HG02981 (cell line): ENCODE data around the gene SNAP47.

Source experiments
- ATAC-seq: cut with Tn5 transposase; IDR thresholded peaks from one replicate; pipeline ENCODE4 v1.9.1; 2021; ENCODE audit warnings: mild to moderate bottlenecking, moderate library complexity; ENCODE audit not compliant: unreplicated experiment

SNAP47 gene

DNA sequence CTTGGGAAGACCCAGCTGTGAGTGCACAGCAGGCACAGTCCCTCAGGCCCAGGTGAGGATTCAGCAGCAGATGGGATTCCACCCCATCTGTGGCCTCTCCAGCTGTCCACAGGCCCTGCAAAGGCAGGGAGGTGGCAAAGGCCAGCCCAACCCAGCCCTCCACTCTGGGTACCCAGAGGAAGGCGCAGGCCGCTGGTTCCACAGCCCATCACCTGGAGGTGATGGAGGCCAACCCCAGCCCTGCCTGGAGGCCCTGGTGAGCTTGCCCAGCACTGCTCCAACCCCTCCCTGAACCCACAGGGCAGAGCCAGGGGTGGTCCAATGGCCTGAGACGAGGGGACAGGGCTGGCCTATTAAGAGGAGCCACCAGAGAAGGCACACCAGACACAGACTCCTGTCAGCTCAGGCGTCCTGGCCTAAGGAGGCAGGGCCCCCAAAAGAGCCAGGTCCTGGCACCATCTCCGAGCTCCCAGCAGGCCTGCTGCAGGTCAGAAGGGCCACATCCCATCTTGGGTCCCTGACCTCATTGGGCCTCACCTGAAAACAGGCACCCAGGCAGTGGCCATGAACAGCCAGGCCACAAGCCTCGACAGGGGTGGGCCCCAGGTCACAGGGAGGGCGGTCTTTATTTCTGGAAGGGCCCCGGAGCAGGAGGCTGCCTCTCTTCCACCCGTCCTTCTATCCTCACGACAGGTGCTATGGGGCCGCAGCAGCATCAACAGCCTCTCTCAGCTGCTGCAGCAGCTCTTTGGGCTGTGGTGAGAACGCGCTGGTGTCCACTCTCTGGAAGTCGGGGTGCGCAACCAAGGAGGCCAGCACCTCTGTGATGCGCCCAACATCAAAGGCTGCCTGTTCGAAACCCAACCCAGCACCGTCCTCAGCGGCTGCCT lies 3.3 kb upstream of the SNAP47 start:
- no peak for ATAC-seq

DNA sequence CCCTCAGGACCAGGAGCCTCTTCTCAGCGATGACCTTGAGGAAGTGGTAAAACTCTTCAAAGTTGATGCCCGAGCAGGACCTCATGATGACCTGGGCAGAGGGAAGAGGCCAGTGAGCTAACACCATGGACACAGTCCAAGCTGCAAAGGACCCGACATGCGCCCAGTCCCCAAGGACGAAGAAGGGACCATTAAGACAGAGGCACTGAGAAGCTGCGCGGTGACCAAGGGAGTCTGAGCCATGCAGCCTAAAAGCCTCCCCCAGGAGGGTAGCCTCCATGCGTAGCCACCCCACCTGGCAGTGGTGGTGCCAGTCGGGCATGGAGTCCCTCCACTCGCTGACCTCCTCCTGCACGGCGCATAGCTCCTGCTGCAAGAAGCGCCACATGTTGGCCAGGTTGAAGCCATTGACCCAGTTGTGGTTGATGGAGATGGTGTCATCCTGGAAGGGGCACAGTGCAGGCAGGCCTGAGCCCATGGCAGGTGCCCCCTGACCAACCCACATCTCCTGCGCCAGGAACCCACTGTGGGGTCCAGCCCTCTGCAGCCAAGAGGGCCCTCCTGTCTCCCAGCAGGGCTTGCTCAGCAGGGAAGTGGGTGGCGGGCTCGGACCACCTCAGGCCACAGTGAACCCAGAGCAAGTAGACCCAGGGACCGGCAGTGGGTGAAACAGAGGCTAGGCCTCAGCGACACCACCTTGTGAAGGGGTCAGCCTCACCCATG lies 2.5 kb upstream of the SNAP47 start:
- ATAC-seq = no peak

GRCh38 chr1:227733309-227733705 lies 1.9 kb upstream of the SNAP47 start:
- no peak for ATAC-seq

GRCh38 chr1:227733751-227734545 lies 1.3 kb upstream of the SNAP47 start:
- ATAC-seq = no peak

DNA sequence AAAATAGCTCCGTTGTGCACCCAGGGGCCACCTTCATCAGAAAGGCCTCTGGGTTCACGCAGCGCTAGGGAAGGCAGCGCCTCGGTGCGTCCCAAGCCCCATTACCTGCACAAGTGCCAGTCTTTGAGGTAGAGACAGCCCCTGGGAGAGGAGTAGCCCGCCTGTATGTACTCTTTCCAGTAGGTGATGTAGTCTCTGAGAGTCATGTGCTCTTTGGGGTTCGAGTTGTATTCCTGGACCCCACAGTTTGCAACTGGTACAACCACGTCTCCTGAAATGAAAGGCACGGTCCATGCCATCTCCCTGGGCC lies 734 bp upstream of the SNAP47 start:
- no peak for ATAC-seq

GRCh38 chr1:227735539-227736285 lies 477 bp downstream of the SNAP47 start:
- no peak for ATAC-seq

- ATAC-seq = no peak
Observed at GRCh38 chr1:227736814-227737432, 1.7 kb downstream of the SNAP47 start.

GRCh38 chr1:227738820-227739219 lies 3.6 kb downstream of the SNAP47 start:
- no peak for ATAC-seq

GRCh38 chr1:227739636-227740035 lies 4.4 kb downstream of the SNAP47 start:
- no peak for ATAC-seq

DNA sequence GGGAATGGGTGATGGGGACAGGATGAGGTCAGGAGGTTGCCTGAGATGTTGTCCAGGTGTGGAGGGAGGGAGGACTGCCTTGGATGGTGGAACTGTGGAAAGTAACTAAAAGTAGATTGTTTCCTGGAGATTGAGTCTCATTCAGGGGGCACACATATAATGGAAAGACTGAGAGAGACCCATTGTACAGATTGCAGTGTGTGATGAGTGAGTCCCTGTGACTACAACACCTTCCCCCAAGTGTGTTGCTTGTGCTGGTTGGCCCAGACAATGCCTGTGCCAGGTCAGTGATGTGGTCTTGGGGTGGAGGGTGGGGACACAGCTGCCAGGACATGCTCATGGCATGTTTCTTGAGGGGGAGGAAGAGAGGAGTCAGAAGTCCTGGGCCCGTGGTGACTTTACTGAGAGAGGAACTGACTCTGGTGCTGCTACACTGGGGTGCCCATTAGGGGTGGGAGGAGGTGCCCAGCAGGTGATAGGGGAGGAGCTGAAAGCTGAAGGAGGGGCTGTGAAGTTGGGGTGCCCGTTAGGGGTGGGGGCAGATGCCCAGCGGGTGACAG lies 5.2 kb downstream of the SNAP47 start:
- no peak for ATAC-seq

GRCh38 chr1:227741166-227741870 lies 6.1 kb downstream of the SNAP47 start:
- no peak for ATAC-seq

GRCh38 chr1:227742738-227743715 lies 7.8 kb downstream of the SNAP47 start:
- no peak for ATAC-seq

DNA sequence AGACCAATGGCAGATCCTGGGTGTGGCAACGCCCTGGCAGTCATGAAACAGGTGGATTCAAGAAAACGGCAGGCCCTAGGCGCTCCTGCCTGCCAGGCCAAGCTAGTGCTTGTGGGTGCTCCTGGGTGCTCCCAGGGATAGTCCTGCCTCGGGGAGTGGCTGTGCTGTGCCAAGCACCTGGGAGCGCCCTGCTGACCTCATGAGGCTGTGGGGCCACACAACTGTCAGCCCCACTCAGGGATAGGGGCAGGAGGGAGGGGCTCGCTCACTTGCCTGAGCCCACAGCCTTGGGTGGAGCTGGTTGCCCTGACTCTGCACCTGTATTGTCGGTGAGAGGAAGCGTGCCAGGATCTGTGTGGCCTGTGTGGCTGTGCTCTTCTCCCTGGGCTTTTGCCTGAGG lies 9.4 kb downstream of the SNAP47 start:
- no peak for ATAC-seq

DNA sequence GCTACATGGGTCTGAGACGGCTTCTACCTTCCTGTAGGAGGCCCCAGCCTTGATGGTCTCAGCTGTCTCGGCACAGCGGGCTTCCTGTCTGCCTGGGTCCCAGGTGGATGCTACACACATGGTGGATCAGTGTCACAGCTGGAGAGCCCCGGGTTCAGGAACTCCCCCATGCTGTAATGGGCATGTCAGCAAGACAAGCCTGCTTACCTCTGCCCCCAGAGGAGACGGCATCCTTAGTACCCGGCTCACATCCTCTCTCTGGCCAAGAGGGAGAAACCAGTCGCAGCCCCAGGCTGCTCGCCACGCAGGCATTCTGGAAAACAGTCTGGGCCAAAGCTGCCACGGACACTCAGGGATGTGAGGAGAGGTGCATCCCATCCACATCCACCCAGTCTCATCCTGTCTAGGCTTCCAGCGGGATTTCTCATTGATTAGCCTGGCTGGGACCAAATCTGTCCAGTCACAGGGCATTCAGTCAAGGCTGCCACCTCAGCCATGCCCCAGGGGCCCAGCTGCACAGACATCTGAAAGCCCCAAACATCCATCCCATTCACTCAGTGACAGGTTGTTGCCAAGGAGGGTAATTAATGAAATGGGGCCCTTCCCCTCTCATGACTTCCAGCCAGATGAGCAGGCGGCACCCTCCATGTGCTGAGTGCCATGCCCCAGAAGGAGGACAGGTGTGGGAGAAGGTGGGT lies 10.5 kb downstream of the SNAP47 start:
- ATAC-seq = no peak

DNA sequence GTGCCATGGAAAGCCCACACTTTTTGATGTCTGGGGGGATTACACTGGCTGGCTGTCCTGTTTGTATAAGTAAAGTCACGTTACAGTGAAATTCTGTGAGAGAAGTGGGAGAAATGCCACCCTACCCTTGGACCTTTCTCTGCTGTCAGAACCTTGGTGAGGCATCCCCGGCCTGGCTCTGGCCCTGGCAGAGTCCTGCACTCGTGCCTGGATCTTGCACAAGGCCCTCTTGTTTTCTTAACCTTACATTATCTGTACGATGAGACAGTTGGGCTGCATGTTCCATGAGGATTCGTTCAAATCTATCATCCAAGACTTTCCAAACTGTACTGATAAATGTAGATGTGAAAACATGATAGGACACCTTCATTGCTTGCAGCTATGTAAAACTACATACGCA lies 11.4 kb downstream of the SNAP47 start:
- no peak for ATAC-seq

DNA sequence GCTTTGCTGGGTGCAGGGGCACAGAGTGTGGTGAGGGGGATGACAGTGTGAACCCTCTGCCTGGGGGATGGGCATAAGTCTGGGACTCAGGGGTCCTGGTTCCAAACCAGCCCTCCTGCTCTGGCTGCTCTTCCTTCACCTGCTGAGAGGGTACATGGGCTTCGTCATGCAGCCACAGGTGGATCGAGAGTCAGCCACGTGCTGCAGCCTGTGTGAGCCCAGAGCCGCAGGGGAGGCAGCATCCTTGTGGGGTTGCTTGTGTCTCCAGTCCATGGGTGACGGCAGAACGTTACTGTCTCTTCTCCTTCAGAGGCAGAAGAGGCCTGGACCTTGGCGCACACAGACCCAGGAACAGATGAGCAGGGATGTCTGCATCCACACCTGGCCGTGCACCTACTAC lies 12.1 kb downstream of the SNAP47 start:
- ATAC-seq = no peak

- ATAC-seq = no peak
Observed at GRCh38 chr1:227747948-227748495, 12.8 kb downstream of the SNAP47 start.
